GM21786 (cell line): ENCODE measurements around the gene COX7A1.
"Not testable (repeated sequence)": the region's sequence is repeated elsewhere in the genome, so short reads cannot be mapped to it uniquely, and the experiment has no call there.

ENCODE experiments used
- ATAC-seq: cut with Tn5 transposase; IDR thresholded peaks from one replicate; pipeline ENCODE4 v1.9.1; 2021; ENCODE audit not compliant: unreplicated experiment

Gene COX7A1

DNA sequence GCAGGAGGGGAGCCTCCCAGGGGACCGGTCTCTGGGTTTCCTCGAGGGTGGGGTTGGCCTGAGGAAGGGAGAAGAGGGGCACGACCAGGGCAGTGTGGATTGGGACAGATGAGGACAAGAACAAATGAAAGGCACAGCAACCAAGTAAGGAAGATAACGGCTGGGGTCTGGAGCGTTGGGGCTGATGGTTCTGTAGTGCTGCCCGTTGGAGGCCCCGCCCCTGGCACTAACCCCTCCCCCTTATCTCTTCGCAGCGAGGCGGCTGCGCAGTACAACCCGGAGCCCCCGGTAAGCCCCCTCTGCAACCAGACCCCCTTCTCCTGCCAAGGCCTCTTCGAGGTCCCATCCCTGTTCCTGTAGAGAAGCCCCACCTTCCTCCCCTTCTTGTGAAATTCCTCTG lies 10.2 kb downstream of the COX7A1 start:
- no peak for ATAC-seq

DNA sequence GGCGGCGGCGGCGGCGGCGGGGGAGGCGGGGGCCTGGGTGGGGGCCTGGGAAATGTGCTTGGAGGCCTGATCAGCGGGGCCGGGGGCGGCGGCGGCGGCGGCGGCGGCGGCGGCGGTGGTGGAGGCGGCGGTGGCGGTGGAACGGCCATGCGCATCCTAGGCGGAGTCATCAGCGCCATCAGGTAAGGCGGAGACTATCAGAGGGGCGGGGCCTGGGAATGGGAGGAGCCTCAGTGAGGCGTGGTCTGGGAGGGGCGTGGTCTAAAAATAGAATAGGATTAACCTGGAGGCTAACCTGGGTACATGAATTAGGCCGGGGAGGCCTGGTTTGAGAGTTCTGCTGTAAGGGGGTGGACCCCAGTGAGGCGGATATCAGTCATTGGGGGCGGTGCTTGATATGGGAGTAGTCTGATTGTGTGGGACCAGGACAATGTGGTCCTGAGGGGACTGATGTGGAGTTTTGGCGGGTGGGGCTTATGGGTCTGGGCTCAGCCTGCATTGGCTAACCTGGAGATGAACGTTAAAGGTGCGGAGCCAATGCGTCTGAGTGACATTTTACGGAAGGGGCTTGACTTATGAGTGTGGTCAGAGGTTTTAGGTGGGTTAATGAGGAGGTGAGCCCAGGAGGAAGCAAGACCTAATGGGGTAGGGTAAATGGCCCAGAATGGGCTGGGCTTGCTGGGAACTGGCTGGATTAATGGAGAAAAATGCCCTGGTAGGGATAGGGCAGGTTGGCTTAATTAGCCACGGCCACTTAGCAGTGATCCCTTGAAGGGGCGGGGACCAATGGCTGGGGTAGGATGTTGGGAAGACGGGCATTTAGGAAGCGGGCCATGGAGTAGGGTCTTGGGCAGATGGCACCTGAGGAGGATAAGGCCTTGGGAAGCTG lies 11.0 kb downstream of the COX7A1 start:
- no peak for ATAC-seq

DNA sequence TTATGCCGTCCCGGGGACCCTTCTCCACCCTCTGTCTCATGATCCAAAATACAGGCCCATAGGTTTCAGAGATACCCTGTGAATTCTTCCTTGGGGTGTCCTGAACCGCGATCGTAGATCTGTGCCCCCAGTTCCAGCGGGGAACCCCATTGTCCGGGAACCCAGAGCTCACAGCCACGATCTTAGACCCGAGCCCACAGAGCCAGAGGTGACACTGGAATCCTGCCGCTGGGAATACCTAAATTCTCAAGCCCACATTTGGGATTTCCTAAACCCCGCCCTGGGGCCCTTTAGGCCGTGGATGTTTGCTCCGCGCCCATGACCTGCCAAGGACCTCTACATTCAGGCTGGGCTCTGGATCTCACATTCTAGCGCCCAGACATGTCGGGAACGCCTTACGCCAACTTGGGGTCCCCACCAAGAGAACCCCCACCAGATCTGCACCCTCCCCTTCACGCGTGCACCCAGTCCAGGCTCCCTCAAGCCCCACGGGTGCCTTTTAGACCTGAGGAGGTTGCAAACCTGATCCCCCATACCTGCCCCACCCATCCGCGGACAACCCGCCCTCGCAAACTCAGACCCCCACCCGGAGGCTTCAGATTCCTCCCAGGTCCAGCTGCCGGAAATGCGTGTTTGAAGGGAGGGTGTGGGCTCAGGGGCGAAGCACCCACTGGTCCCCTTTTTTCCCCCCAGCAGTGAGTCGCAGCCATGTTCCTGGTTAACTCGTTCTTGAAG lies 11.8 kb downstream of the COX7A1 start:
- ATAC-seq, result no peak

DNA sequence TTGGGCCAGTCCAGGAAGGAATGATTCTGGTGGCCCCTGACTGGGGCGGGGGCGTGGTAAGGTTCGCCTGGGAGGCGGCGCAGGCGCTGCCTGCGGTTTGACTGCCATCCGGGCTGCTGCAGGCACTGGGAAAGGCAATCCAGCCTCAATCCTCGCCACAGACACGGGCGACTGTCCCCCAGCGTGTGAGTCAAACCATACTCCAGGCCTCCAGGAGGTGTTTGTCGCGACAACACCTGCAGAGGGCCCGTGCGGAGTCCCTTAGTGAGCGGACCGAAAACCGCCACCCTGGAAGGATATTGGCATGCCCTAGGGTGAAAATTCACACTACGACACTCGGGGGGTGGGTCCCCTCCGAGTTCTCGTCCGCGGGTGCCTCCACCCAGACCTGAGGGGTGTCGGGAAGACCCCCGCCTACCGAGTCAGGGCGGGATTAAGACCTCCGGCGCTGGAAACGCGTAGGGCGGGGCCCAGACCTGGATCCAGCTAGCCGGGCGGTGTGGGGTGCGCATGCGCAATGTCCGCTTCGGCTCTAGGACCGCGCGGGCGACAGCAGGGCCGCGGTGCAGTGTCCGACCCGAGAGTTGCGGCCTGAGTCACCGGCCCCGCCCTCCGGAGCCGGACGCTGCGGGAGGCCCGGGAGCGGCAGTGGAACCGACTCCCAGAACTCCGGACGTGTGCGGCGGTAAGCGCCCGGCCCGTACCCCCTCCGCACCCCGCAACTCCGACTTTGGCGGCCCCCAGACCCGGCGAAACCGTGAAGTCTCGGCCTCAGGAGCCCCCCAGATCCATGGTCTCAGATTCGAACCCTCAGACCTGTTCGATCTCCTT lies 12.6 kb downstream of the COX7A1 start, which contains the start of gene CAPNS1:
TSS of gene CAPNS1 (plus strand) at position 594 of the 831 bp plus-strand sequence. CDS start 946 bp downstream, outside the sequence.
- ATAC-seq, result peak; percentile 80

DNA sequence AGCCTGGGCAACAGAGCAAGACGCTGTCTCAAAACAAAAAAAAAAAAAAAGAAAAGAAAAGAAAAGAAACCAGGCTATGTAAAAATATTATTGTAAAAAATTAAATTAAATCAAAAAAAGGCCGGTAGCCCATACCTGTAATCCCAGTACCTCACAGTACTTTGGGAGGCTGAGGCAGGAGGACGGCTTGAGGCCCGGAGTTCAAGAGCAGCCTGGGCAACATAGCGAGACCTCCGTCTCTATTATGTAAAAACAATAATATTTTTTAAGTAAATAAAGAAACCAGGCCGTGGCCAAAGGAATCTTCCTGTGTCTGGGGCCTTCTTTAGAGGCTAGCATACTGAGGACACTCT lies 13.2 kb downstream of the COX7A1 start:
- no peak for ATAC-seq

DNA sequence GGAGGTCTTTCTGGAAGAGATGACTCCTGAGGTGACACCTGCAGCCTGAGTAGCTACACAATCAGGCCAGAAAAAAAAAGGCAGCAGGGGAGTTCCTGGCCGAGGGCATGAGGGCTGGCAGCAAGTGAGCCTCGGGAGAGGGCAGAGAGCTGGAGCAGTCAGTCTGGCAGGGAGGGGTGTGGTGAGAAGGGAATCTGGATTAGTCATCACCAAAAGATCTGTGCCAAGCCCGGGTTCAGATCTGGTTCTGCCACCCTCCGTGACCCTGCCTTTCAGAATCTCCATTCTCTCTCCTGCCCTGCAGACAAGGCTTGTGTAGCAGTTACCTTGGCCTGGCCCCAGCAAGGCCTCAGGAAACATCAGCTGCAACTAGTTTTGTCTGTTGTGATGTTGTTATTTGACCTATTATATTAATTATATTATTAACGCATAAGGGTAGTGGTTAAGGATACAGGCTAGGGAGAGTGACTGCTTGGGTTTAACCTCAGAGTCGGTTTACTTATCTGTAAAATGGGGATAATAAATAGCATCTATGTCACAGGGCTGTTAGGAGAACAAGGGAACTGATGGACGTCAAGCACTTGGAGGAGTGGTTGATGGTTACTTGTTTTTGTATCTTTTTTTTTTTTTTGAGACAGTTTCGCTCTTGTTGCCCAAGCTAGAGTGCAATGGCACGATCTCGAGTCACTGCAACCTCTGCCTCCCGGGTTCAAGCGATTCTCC lies 15.1 kb downstream of the COX7A1 start:
- ATAC-seq, result no peak

DNA sequence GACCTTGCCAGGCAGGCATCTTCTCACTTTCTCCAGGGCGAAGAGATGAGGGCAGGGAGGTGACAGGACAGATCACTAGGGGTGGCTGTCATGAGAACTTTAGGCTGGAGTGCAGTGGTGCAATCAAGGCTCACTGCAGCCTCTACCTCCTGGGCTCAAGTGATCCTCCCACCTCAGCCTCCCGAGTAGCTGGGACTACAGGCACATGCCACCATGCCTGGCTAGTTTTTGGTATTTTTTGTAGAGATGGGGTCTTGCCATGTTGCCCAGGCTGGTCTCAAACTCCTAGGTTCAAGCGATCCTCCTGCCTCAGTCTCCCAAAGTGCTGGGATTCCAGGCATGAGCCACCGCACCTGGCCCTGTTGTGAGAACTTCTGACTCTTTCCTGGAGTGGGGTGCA lies 17.4 kb downstream of the COX7A1 start:
- ATAC-seq, result not testable (repeated sequence)

DNA sequence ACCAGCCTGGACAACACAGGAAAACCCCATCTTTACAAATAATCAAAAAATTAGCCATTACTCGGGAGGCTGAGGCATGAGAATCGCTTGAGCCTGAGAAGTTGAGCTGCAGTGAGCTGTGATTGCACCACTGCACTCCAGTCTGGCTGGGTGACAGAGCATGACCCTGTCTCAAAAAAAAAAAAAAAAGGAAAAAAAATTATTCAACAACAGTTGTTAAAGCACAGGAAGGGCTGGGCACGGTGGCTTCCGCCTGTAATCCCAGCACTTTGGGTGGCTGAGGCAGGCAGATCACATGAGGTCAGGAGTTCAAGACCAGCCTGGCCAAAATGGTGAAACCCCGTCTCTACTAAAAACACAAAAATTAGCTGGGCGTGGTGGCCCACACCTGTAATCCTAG lies 21.0 kb downstream of the COX7A1 start:
- ATAC-seq, result not testable (repeated sequence)

DNA sequence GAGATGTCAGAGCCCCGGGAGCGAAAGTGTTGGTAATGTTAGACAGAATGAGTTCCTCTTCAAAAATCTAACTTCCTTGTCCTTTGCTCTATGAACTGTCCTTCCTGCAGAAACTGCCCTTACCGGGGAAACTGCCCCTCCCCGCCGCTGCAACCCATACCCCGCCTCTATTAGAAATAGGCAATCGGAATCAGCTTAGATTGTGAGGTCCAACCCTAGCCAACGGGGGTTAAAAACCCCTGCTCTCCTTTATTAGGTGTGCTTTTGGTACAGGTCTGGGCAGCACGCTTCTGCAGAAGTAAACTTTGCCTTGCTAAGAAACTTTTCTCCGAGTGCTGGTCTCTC lies 23.9 kb downstream of the COX7A1 start:
- peak; percentile 14 for ATAC-seq

DNA sequence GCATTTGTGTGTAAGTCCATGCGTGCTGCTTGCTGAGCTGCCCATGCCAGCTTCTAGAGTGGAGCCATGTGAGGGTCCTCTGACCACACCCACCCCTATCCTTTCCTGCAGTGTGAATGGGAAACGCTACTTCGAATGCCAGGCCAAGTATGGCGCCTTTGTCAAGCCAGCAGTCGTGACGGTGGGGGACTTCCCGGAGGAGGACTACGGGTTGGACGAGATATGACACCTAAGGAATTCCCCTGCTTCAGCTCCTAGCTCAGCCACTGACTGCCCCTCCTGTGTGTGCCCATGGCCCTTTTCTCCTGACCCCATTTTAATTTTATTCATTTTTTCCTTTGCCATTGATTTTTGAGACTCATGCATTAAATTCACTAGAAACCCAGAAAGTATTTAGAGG lies 26.7 kb downstream of the COX7A1 start:
- no peak for ATAC-seq

DNA sequence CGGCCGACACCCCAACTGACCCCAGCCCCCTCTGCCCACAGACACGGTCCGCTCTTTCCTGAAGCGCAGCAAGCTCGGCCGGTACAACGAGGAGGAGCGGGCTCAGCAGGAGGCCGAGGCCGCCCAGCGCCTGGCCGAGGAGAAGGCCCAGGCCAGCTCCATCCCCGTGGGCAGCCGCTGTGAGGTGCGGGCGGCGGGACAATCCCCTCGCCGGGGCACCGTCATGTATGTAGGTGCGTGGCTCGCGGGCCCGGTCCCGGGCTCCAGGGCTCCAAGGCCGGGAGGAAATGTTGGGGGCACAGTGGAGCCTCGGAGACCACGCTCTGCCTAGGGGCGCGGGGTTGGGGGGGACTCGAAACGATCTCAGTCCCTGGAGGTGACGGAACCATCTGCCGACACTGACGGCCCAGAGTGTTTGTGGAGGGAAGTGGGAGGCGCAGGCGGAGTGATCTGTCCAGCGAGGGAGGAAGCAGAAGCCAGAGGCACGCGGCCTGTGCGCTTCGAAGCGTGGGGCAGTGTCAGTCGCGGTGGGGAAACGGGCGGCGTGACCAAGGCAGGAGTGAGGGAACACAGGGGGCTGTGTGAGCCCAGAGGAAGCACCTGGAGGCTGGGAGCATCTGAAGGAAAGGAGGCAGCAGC lies 30.6 kb downstream of the COX7A1 start:
- no peak for ATAC-seq

DNA sequence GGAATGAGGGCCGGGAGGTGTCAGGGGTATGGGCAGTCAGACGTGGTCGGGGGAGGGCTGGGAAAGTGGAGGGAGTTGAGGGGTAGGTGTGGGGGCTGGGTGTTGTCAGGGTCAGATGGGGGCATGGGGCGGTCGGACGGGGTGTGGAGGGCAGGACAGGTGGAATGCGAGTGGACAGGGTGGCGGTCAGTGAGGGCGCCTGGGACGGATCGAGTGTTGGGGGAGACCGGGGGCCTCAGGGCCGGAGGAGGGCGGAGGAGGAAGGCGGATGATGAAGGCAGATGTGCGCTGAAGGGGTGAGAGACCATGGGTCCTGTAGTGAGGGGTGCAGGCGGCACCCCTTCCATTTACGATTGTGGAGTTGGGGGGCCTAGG lies 31.3 kb downstream of the COX7A1 start:
- ATAC-seq, result no peak

DNA sequence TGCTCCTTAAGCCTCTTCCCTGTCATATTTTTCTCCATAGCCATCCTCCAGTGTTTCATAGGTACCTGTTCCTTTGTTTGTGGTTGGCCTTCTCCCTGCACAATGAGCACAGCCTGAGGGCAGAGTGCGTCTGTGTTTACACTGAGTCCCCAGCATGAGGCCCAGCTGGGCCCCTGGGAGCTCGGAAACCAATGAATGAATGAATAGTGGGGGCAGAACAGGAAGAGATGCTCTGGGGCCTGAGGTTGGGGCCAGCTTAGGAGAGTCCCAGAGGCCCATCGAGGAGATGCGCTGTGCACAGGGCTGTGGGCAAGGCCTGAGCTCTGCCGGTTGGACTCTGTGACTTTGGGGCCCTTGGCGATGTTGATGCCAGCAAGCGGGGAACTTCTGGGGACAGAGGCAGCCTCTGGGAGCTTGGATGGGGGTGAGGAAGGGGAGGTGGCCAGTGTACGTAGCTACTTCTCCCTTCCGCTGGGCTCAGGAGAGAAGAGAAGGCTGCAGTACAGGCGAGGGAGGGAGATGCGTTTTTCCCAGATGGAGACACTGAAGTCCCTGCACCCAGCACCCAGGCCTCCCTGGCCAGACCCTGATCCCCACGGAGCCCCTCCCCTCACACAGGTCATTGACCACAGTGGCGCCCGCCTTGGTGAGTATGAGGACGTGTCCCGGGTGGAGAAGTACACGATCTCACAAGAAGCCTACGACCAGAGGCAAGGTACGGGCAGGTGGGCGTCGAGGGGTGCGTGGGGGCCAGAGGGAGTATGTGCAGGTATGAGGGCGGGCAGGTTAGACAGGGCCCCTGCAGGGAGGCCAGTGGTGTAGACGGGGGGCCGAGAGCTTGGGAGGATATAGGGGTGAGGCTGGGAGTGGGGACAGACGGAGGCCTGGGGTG lies 31.9 kb downstream of the COX7A1 start:
- no peak for ATAC-seq

DNA sequence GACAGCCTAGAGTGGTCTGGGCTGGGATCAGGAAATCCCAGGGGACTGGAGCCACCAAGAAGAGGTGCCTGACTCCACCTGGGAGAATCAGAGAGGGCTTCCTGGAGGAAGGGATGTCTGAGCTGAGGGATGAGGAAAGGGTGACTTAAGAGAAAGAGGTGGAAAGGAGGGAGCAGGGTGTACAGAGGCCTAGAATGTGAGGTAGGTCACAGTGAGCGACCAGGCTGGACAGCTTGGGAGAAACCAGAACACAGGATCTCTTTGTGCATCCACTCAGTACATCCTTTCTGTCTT lies 36.0 kb downstream of the COX7A1 start:
- no peak for ATAC-seq

DNA sequence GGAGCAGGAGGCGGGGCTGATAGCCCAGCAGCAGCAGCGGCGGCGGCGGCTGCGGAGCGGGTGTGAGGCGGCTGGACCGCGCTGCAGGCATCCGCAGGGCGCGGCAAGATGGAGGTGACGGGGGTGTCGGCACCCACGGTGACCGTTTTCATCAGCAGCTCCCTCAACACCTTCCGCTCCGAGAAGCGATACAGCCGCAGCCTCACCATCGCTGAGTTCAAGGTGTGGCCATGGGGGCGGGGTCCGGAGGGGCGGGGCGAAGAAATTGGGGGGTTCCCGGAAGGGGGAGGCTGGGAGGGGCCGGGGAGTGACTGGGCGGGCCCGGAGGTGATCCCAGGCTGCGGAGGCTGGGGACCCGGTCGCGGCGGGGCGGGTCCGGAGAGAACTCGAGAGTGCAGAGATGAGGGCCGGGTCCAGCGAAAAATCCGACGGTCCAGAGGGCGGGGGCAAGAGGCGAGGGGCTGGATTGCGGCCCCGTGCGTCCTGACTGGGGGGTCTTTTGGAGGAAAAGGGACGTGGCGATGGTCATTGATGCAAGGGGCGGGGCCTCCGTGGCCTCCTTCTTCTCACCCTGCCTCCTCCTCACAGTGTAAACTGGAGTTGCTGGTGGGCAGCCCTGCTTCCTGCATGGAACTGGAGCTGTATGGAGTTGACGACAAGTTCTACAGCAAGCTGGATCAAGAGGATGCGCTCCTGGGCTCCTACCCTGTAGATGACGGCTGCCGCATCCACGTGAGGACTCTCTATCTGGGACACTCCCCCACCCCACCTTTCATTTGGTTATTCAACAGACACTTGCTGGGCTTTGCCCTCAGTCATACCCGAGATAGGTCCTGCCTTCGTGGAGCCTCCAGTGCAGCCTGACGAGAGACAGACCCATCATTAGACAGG lies 36.5 kb downstream of the COX7A1 start, which contains the start of gene TBCB:
TSS of gene TBCB (plus strand) at position 16 of the 891 bp plus-strand sequence. CDS start at position 109, 93 bp downstream.
- peak; percentile 24 for ATAC-seq

DNA sequence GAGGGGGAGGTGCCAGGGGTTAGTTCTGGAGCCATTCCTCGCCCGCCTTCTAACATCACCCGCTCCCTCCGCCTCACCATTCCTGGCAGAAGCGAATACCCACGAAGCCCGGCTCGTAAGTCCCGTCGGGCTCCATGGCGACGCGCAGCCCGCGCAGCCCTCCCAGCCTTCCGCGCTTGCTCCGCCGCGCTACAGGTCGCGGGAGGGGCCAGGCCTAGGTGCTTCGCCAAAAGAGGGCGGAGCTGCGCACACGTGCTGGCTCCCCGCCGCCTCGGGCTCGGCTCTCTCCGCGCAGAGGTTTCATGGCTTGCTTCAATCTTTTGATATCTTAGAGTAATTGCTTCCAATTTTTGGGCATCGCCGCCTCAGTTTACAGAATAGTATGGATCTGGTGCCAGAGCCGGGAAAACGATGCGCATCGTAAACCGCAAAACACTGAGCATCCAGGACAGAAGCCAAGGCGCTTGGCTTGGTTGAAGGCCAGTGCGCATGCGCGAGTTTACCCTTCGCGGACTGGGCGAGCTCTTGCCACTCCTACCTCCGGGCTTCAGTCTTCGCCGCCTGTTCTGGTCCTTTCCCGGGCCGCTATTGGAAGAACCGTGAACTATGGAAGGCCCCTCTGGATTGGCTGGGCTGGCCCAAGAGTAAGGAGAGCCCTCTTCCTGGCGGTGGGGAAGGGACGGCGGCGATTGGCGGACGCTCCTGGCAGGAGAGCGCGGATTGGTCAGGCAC lies 37.4 kb downstream of the COX7A1 start, which contains the start of gene POLR2I:
TSS of gene POLR2I (minus strand) at position 155 of the 732 bp plus-strand sequence. CDS start at position 136, 19 bp downstream.
- ATAC-seq, result peak; percentile 83

DNA sequence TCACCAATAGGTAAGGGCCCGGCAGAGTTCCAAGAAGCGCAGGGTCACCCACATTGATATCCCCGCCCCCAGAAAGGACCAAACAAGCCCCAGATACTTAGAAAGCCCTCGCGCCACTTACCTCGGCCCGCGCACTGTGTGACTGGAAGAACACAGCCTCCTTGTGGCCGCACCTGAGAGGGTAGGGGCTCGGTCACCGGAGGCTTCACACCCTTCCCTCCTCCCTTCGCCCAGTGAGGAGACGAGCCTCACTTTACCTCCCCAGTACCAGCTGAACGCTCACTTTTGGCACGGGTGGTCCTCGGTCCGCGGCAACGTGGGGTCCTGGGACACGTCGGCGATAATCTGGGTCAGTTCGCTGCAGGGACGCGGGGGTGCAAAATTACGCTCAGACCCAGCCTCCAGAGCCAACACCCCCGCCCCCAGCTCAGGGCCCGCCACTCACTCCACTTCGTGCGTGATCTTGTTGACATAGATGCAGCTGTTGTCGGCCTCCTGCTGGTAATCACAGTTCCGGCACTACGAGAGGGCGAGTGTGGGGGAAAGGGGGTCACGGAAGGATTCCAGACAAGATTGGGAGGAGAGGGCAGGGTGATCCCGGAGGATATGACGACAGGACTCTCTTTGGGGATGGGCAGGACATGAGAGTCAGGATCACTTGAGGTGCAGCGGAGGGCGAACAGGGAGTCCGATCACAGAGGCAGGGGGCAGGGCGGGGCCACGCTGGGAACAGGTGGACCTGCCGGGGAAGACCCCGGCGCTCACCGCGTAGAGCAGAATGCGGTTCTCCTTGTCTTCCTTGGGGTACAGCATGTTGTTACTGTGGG lies 38.1 kb downstream of the COX7A1 start:
- ATAC-seq, result peak; percentile 3
